Progenitor cell of endocrine pancreas (in vitro differentiated cells): ENCODE measurements around the gene SLC25A47. TPM values are rescaled to one million over a fixed set of nuclear protein-coding genes. Genes with fewer than 3 reads are reported as not detected.

Experiments
- DNase-seq: peaks from one replicate; pipeline ENCODE4 v3.0.0; 2021; ENCODE audit warnings: low spot score; ENCODE audit not compliant: unreplicated experiment
- H3K27ac Mint-ChIP-seq: 2 replicates; pipeline ENCODE4 v1.8.0; 2021; ENCODE audit warnings: mild to moderate bottlenecking, moderate library complexity, mixed read lengths
- H3K27me3 Mint-ChIP-seq: 2 replicates; pipeline ENCODE4 v1.8.0; 2021; ENCODE audit warnings: mixed read lengths
- H3K36me3 Mint-ChIP-seq: 2 replicates; pipeline ENCODE4 v1.8.0; 2022; ENCODE audit warnings: mixed read lengths; ENCODE audit not compliant: insufficient read depth
- H3K4me1 Mint-ChIP-seq: 2 replicates; pipeline ENCODE4 v1.8.0; 2021; ENCODE audit warnings: low read depth, mixed read lengths
- H3K4me3 Mint-ChIP-seq: 2 replicates; pipeline ENCODE4 v1.8.0; 2021; ENCODE audit warnings: low read depth, mild to moderate bottlenecking, moderate library complexity, mixed read lengths
- H3K9me3 Mint-ChIP-seq: 2 replicates; pipeline ENCODE4 v1.8.0; 2021; ENCODE audit warnings: low read depth, mixed read lengths
- CTCF ChIP-seq: fragments of 200-600 bp; sonication (generic); IDR thresholded peaks from one replicate; pipeline ENCODE4 v1.5.0; 2021; ENCODE audit warnings: antibody characterized with exemption, mild to moderate bottlenecking; ENCODE audit not compliant: unreplicated experiment
- total RNA-seq: library from RNA; stranded (reverse); gene quantifications from 2 replicates; pipeline ENCODE4 v1.2.1, GENCODE V29; 2021

SLC25A47 gene
- total RNA-seq, 1 donor from 2014 or later = not detected

DNA sequence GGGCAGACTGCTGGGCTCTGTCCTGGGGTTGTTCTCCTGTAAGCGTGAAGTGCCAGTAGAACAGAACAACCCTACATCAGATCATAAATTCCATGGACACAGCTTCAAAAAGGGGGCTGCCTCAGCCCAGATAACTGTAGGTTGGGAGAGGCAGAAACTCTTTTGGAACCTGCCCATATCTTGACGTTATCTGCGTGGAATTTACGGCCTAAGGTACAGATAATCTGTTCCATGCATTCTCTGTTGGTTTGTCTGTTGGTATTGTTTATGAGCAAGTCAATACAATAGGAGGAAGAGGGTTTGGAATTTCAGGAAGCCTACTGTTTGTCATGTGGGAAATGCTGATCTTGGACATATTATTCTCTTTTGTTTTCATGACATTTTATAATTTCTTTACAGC, 36.7 kb downstream of the SLC25A47 start:
- no peak for TF ChIP-seq CTCF
- Mint-ChIP-seq H3K27ac (no peak overlapping the region), H3K27me3 (no peaks in the 10 kb centered on the region), H3K4me3 (no peak overlapping the region), H3K4me1 (no peaks in the 10 kb centered on the region), H3K36me3 (peaks cover 36% of the 10 kb centered on the region), H3K9me3 (no peaks in the 10 kb centered on the region)
- no peak for DNase-seq

- no peak for DNase-seq
- TF ChIP-seq CTCF = no peak
- Mint-ChIP-seq H3K27ac (no peak overlapping the region), H3K4me1 (no peaks in the 10 kb centered on the region), H3K36me3 (peaks cover 38% of the 10 kb centered on the region), H3K9me3 (no peaks in the 10 kb centered on the region), H3K4me3 (no peak overlapping the region), H3K27me3 (no peaks in the 10 kb centered on the region)
Measured at GRCh38 chr14:100361626-100362025, 38.5 kb downstream of the SLC25A47 start.

DNA sequence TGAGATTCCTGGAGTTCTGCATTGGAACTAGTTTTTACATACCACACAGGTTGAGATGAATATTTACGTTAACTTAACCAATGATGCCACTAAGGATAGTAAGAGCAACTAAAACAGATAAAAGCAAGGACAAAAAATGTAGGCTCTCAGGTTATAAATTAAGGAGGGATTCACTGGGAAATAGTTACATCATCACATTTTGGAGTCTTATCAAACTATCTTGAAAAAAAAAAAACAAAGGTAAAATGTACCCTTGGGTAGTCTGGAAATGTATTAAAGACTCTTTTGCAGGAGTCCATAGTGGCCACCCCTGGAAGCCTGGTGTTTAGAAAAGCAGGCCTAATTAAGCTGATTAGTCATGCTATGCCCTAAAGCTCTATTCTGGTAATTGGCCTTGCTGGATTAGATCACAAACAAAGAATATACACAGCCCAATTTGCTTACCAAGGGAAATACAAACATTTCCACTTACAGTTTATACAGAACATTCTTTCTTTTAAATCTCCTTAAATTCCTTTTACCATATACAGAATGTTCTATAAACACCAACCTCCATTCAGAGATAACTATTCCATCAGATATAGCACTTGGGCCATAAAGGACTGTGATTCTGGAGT, 39.3 kb downstream of the SLC25A47 start:
- Mint-ChIP-seq H3K27ac (no peak overlapping the region), H3K9me3 (no peaks in the 10 kb centered on the region), H3K36me3 (peaks cover 36% of the 10 kb centered on the region), H3K4me1 (no peaks in the 10 kb centered on the region), H3K4me3 (no peak overlapping the region), H3K27me3 (no peaks in the 10 kb centered on the region)
- DNase-seq = no peak
- TF ChIP-seq CTCF = no peak

DNA sequence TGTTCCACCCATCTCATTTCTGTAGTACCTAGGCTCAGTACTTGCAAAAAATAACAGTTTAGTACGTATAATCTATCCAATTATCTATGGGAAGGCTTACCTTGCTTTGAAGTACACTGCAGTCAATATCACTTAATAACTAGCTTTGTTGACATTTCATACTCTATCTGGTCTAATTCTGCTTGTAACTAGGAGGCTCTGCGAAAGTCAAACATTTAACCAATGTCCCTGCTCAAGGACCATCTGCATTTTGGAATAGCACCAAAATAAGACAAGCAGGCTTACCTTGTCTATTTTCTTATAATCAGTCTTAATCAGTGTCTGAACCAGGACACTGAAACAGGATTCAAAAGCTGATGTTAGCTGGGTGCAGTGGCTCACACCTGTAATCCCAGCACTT, 39.9 kb downstream of the SLC25A47 start:
- TF ChIP-seq CTCF = no peak
- no peaks in the 10 kb centered on the region for H3K9me3 Mint-ChIP-seq
- peaks cover 3% of the 10 kb centered on the region for H3K4me1 Mint-ChIP-seq
- no peak for DNase-seq
- H3K4me3 Mint-ChIP-seq = no peak overlapping the region
- H3K27ac Mint-ChIP-seq = no peak overlapping the region
- H3K27me3 Mint-ChIP-seq = no peaks in the 10 kb centered on the region
- H3K36me3 Mint-ChIP-seq = peaks cover 37% of the 10 kb centered on the region

DNA sequence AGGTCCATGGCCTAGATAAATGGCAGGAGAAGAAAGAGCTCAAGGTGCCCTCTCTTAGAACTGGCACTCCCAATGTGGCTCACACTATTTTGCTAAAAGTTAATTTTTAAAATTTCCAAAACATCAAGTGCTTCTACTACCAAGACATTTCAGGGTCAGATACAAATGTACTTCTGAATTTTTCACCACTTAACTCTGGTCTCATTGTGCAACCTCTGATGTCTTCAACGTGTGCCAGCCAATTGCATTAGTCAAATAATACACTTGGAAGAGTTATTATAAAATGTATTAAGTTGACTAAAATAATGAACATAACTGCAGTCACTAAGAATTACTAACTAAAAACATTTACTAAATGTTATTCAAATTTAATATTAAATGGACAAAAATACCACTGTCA, 41.3 kb downstream of the SLC25A47 start:
- Mint-ChIP-seq H3K4me3 (no peak overlapping the region), H3K27ac (no peak overlapping the region), H3K36me3 (peaks cover 26% of the 10 kb centered on the region), H3K4me1 (peaks cover 4% of the 10 kb centered on the region), H3K9me3 (no peaks in the 10 kb centered on the region), H3K27me3 (no peaks in the 10 kb centered on the region)
- no peak for TF ChIP-seq CTCF
- no peak for DNase-seq
